GM12878 (cell line): ENCODE data around the gene ATP5ME. TPM values are rescaled to one million over a fixed set of nuclear protein-coding genes. Genes with fewer than 3 reads are reported as not detected.
"Not testable (repeated sequence)": the region's sequence is repeated elsewhere in the genome, so short reads cannot be mapped to it uniquely, and the experiment has no call there.

Source experiments
- ATAC-seq: fragments of 200-7000 bp; cut with Tn5 transposase; 3 replicates; pipeline ENCODE4 v1.9.1; 2020; ENCODE audit warnings: mild to moderate bottlenecking, moderate library complexity
- BruUV-seq: library from RNA; stranded (reverse); fragments of 400-500 nt; replicated peaks from 2 replicates; lab custom pipeline; 2021; lab: Mats Ljungman, UMichigan
- CTCF ChIA-PET: fragments of 300-600 bp; sonication (Branson Sonifier 250); formaldehyde crosslinking; extraction: SDS; loops from one replicate; lab custom pipeline; 2021; ENCODE audit warnings: inconsistent platforms; lab: Yijun Ruan, JAX
- POLR2A ChIA-PET: fragments of 350-600 bp; formaldehyde crosslinking; extraction: SDS; loops from one replicate; lab custom pipeline; 2021; ENCODE audit warnings: inconsistent platforms; lab: Charles Lee
- RAD21 ChIA-PET: fragments of 300-600 bp; sonication (Branson Sonifier 250); formaldehyde crosslinking; loops from one replicate; lab custom pipeline; 2023; ENCODE audit warnings: antibody characterized with exemption; ENCODE audit not compliant: unreplicated experiment; lab: Charles Lee
- SMC1A ChIA-PET: fragments of 300-600 bp; sonication (Branson Sonifier 250); formaldehyde crosslinking; loops from one replicate; lab custom pipeline; 2023; ENCODE audit not compliant: unreplicated experiment, uncharacterized antibody; lab: Charles Lee
- DNase-seq: peaks from one replicate; pipeline ENCODE4 v3.0.0-alpha.2; 2011; ENCODE audit warnings: low read depth, low spot score
- FAIRE-seq: peaks from 3 replicates; lab custom pipeline; 2011; peaks lifted over from hg19 to GRCh38; lab: Jason Lieb, UNC
- H2AFZ ChIP-seq: 2 replicates; pipeline ENCODE4 v1.6.0; 2011; ENCODE audit warnings: low read depth, low read length, control low read depth; ENCODE audit not compliant: control insufficient read depth
- H3K27ac ChIP-seq: 2 replicates; pipeline ENCODE4 v1.5.1; 2011; ENCODE audit warnings: control low read depth; ENCODE audit not compliant: control insufficient read depth, insufficient read depth
- H3K27me3 ChIP-seq, 2 experiments: replicated peaks in 1 of 2; 2 replicates each; pipeline versions ENCODE4 v1.6.0 to v1.6.1; 2011; ENCODE audit warnings: low read length in 1 of 2; ENCODE audit not compliant: control insufficient read depth in 2 of 2, insufficient read depth in 2 of 2
- H3K36me3 ChIP-seq, 2 experiments: 2 replicates each; pipeline ENCODE4 v1.5.1; 2011; ENCODE audit warnings: low read length in 1 of 2; ENCODE audit not compliant: control insufficient read depth in 2 of 2, insufficient read depth in 2 of 2
- H3K4me1 ChIP-seq: 2 replicates; pipeline ENCODE4 v1.6.1; 2011; ENCODE audit warnings: mild to moderate bottlenecking, low read length, moderate library complexity, mixed read lengths; ENCODE audit not compliant: control insufficient read depth, insufficient read depth
- H3K4me2 ChIP-seq: 2 replicates; pipeline ENCODE4 v1.6.0; 2011; ENCODE audit warnings: control low read depth; ENCODE audit not compliant: control insufficient read depth, insufficient read depth
- H3K4me3 ChIP-seq: fragments of 200-600 bp; sonication (generic); 2 replicates; pipeline ENCODE4 v1.5.1; 2016
- H3K79me2 ChIP-seq: 2 replicates; pipeline ENCODE4 v1.6.0; 2011; ENCODE audit warnings: low read length; ENCODE audit not compliant: control insufficient read depth, insufficient read depth
- H3K9ac ChIP-seq: 2 replicates; pipeline ENCODE4 v1.8.0; 2011; ENCODE audit warnings: low read length, control low read depth, mixed read lengths; ENCODE audit not compliant: control insufficient read depth, insufficient read depth
- H3K9me3 ChIP-seq: replicated peaks from 3 replicates; pipeline ENCODE4 v1.5.1; 2011; ENCODE audit warnings: mild to moderate bottlenecking, low read length; ENCODE audit not compliant: control insufficient read depth, insufficient read depth
- H4K20me1 ChIP-seq: 2 replicates; pipeline ENCODE4 v1.6.0; 2011; ENCODE audit not compliant: control insufficient read depth, insufficient read depth
- POU2F2 ChIP-seq: IDR thresholded peaks from 3 replicates; pipeline ENCODE4 v1.6.1; 2011; ENCODE audit warnings: low read depth, mild to moderate bottlenecking, low read length, borderline replicate concordance
- WGBS: methylation state at CpG from one replicate; pipeline ENCODE4 v1.1.6; 2016; ENCODE audit warnings: low lambda C conversion rate; ENCODE audit not compliant: insufficient replicate concordance, insufficient coverage; ENCODE audit errors: missing lambda C conversion rate; 5-methylcytosine and 5-hydroxymethylcytosine counted together
- in situ Hi-C: fragments of 300-500 bp; cut with MboI; formaldehyde crosslinking; loops from 9 replicates; pipeline ENCODE4 v1.14.3; 2018; ENCODE audit warnings: mixed read lengths
- intact Hi-C: fragments of 100-400 bp; cut with micrococcal nuclease; formaldehyde crosslinking; loops from one replicate; pipeline ENCODE4 v1.14.2; 2022; ENCODE audit not compliant: unreplicated experiment
- polyA plus RNA-seq, 11 experiments: library from polyadenylated mRNA; depleted of rRNA in 4 of 11; unstranded in 6 of 11; stranded (reverse) in 5 of 11; fragments of >200 nt; fragmentation: Nextera tagmentation in 4 of 11; fragmentation: Illumina TruSeq in 1 of 11; extraction: Ambion mirVana in 4 of 11; extraction: Trizol in 1 of 11; gene quantifications; 1 replicate in 1 of 11; 2 replicates in 10 of 11; pipeline versions ENCODE4 v1.2.1 to v1.2.3, GENCODE V29; 2011 to 2016; ENCODE audit warnings: inconsistent platforms in 2 of 11, missing spikeins in 2 of 11, low read depth in 1 of 11
- total RNA-seq, 4 experiments: library from RNA; depleted of rRNA in 3 of 4; stranded (reverse); fragments of >200 nt in 3 of 4; fragmentation: Illumina TruSeq in 1 of 4; extraction: Trizol in 1 of 4; gene quantifications; 2 replicates each; pipeline versions ENCODE4 v1.2.1 to v1.2.3, GENCODE V29; 2013 to 2021
- TF ChIP-seq, protein P1 (sequence below): fragments of 450-650 bp; IDR thresholded peaks from 2 replicates; pipeline ENCODE4 v1.6.1; 2016; ENCODE audit warnings: mild to moderate bottlenecking, moderate library complexity, borderline replicate concordance

ATP5ME gene
- total and polyA plus RNA-seq, 10 of the 15 experiments (the other 5 are each of a cell fraction or from before 2014, with no cell fraction given): 279 to 2,374 (median 509) TPM

DNA sequence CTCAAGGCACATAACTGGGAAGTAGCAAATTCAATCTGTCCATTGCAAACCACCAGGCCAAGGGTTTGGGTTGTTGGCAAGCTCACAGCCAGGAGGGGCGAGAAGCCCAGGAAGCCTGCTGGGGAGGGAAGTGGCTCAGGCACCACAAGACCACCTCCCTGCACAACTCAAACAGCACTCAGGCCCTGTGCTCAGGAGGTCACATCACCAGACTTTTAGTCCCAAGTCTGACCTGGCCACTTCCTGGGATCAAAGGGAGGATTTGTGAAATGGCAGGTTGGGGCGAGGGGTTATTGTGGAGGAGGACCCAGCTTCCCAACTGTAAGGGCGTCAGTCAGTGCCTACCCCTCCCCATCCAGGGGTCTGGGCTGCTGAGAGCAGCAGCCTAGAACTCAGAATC lies 2.3 kb downstream of the ATP5ME start (continued):
- TF ChIP-seq, protein P1, sequence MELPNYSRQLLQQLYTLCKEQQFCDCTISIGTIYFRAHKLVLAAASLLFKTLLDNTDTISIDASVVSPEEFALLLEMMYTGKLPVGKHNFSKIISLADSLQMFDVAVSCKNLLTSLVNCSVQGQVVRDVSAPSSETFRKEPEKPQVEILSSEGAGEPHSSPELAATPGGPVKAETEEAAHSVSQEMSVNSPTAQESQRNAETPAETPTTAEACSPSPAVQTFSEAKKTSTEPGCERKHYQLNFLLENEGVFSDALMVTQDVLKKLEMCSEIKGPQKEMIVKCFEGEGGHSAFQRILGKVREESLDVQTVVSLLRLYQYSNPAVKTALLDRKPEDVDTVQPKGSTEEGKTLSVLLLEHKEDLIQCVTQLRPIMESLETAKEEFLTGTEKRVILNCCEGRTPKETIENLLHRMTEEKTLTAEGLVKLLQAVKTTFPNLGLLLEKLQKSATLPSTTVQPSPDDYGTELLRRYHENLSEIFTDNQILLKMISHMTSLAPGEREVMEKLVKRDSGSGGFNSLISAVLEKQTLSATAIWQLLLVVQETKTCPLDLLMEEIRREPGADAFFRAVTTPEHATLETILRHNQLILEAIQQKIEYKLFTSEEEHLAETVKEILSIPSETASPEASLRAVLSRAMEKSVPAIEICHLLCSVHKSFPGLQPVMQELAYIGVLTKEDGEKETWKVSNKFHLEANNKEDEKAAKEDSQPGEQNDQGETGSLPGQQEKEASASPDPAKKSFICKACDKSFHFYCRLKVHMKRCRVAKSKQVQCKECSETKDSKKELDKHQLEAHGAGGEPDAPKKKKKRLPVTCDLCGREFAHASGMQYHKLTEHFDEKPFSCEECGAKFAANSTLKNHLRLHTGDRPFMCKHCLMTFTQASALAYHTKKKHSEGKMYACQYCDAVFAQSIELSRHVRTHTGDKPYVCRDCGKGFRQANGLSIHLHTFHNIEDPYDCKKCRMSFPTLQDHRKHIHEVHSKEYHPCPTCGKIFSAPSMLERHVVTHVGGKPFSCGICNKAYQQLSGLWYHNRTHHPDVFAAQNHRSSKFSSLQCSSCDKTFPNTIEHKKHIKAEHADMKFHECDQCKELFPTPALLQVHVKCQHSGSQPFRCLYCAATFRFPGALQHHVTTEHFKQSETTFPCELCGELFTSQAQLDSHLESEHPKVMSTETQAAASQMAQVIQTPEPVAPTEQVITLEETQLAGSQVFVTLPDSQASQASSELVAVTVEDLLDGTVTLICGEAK: no peak

DNA sequence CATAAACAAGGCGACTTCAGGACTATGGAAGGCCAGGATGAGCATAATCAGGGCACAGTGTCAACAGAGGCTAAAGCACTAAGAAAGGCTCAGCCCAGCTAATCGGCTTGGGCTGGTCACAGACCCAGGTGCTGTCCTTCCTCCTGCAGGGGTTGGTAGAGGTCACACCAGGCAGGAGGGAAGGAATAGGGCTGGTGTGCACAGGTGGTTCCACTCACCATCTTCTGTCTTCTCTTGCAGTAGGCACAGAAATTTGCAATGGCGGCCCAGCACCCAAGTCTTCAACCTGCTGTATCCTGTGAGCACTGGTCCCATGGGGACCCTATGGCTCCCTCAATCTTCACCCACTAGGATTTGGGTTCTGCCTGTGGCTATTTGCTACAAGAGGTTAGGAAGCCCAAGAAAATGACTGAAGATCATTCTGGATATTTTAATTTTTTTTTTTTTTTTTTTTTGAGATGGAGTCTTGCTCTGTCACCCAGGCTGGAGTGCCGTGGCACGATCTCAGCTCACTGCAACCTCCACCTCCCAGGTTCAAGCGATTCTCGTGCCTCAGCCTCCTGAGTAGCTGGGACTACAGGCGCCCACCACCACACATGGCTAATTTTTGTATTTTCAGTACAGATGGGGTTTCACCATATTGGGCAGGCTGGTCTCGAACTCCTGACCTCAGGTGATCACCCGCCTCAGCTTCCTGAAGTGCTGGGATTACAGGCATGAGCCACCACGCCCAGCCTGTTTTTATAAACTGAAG lies 4.1 kb downstream of the ATP5ME start:
- CTCF ChIA-PET, POLR2A ChIA-PET: not testable (repeated sequence)
- WGBS: over 99% methylated on average over 11 of the region's 11 CpGs

DNA sequence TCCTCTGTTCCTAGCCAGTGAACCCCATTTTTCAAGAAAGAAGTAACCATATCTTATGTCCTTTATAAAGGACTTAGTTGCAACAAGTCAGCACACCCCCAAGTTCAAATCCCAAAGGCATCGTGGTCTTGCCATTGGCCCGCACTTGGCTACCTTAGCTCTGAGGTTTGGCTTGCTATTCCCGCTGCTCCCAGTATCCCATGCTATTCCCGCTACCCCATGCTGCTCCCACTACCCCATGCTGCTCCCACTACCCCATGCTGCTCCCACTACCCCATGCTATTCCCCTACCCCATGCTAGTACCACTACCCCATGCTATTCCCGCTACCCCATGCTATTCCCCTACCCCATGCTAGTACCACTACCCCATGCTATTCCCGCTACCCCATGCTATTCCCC lies 5.9 kb downstream of the ATP5ME start:
- H3K9ac ChIP-seq, H3K4me3 ChIP-seq, CTCF ChIA-PET, FAIRE-seq, H3K4me1 ChIP-seq, H2AFZ ChIP-seq, H4K20me1 ChIP-seq, intact Hi-C loops, in situ Hi-C loops, RAD21 ChIA-PET, ATAC-seq, POLR2A ChIA-PET, H3K79me2 ChIP-seq, H3K4me2 ChIP-seq, H3K27ac ChIP-seq, H3K9me3 ChIP-seq, SMC1A ChIA-PET, H3K36me3 ChIP-seq, BruUV-seq, DNase-seq, H3K27me3 ChIP-seq: not testable (repeated sequence)
- WGBS: 66% methylated on average over 5 of the region's 6 CpGs

More for the DNA sequence above, 4.1 kb downstream of the ATP5ME start:
- H4K20me1 ChIP-seq, in situ Hi-C loops, FAIRE-seq, SMC1A ChIA-PET, RAD21 ChIA-PET, H3K36me3 ChIP-seq, H3K9me3 ChIP-seq, BruUV-seq, H3K4me3 ChIP-seq: not testable (repeated sequence)
- peaks cover 16% of the 10 kb centered on the region for H3K79me2 ChIP-seq
- 0 out of 3 replicates have a peak, but pooled peaks have one; percentile 19 for TF ChIP-seq POU2F2
- TF ChIP-seq, all 136 proteins: peak for 1; not testable (repeated sequence) for 135
- ATAC-seq, H3K4me1 ChIP-seq, H3K27me3 ChIP-seq, H3K27ac ChIP-seq, H3K4me2 ChIP-seq, H2AFZ ChIP-seq, H3K9ac ChIP-seq, DNase-seq: not testable (repeated sequence)
- intact Hi-C loops: loop anchor here (10.0 kb wide), 3 partner anchors 195 to 425 kb away; partner anchors contain the start of genes GAK and TMEM175
